Adrenal gland (tissue), 19 donors: ENCODE results near the gene AKR1B1. TPM values are rescaled to one million over a fixed set of nuclear protein-coding genes. Genes with fewer than 3 reads are reported as not detected.
A peak's percentile ranks its signal among the peaks of the same experiment; 100 is the strongest.

ENCODE experiments used
- DNase-seq, 7 donors: peaks; one replicate each; pipeline ENCODE4 v3.0.0-alpha.2; 2019 to 2020
- H3K27ac ChIP-seq, 5 donors: fragments of 200-600 bp; sonication (generic) in 4 of 5; 1 replicate in 3 of 5; 2 replicates in 2 of 5; pipeline versions ENCODE4 v1.5.1 to v1.8.0; 2016 to 2020; ENCODE audit warnings: mild to moderate bottlenecking in 1 of 5
- H3K27me3 ChIP-seq: fragments of 200-600 bp; 2 replicates; pipeline ENCODE4 v1.8.0; 2021
- H3K36me3 ChIP-seq, 2 donors: fragments of 200-600 bp; replicated peaks in 1 of 2; 1 replicate in 1 of 2; 2 replicates in 1 of 2; pipeline versions ENCODE4 v1.5.1 to v1.8.0; 2018 to 2022
- H3K4me1 ChIP-seq, 2 donors: fragments of 200-600 bp; replicated peaks in 1 of 2; 1 replicate in 1 of 2; 2 replicates in 1 of 2; pipeline versions ENCODE4 v1.5.1 to v1.8.0; 2018 to 2021
- H3K4me3 ChIP-seq, 4 donors: fragments of 200-600 bp; sonication (generic) in 3 of 4; one replicate each; pipeline ENCODE4 v1.5.1; 2016 to 2018
- H3K9me3 ChIP-seq, 3 donors: fragments of 200-600 bp; sonication (generic) in 1 of 3; replicated peaks in 1 of 3; 1 replicate in 2 of 3; 2 replicates in 1 of 3; pipeline versions ENCODE4 v1.5.1 to v1.8.0; 2016 to 2021
- POLR2A ChIP-seq, 2 donors: fragments of 450-650 bp; IDR thresholded peaks; one replicate each; pipeline ENCODE4 v1.6.1; 2017; ENCODE audit warnings: antibody characterized with exemption in 2 of 2, mild to moderate bottlenecking in 2 of 2, moderate library complexity in 1 of 2
- WGBS, 4 donors: extraction: QIAGEN DNeasy Blood & Tissue Kit in 2 of 4; methylation state at CpG; one replicate each; pipeline versions ENCODE4 v1.1.5 to v1.1.7; 2013 to 2017; 5-methylcytosine and 5-hydroxymethylcytosine counted together
- intact Hi-C, 2 donors: fragments of 100-400 bp; cut with DNase I; formaldehyde crosslinking; loops; one replicate each; pipeline versions ENCODE4 v1.14.1 to v1.15.0; 2022 to 2023
- long read RNA-seq, 10 donors: library from polyadenylated mRNA in 3 of 10; unstranded in 2 of 10; stranded (forward) in 1 of 10; transcript quantifications; one replicate each; pipeline ENCODE4 v2.0.0 and lab custom pipeline, GENCODE V29; 2021 to 2026
- polyA plus RNA-seq, 3 donors: library from polyadenylated mRNA; stranded (reverse); fragments of 200-250 nt in 2 of 3; fragments of 350-450 nt in 1 of 3; fragmentation: Illumina TruSeq in 1 of 3; extraction: RNeasy Lipid Tissue Mini Kit (QIAGEN cat#74804) in 1 of 3; gene quantifications; one replicate each; pipeline ENCODE4 v1.2.3, GENCODE V29; 2013 to 2014
- total RNA-seq, 9 donors: library from RNA; depleted of rRNA in 4 of 9; stranded (reverse); fragments of >200 nt in 4 of 9; fragments of 120-200 nt in 1 of 9; fragmentation: NEBNext Ultra II Directional in 1 of 9; extraction: Animal tissue kit (Norgen Biotek cat#: 25700) in 1 of 9; gene quantifications; one replicate each; pipeline versions ENCODE4 v1.1.0 to v1.2.4, GENCODE V29; 2013 to 2023
- TF ChIP-seq, protein P1 (sequence below), 6 experiments: fragments of 450-650 bp in 4 of 6; fragments of 200-600 bp in 2 of 6; sonication (generic) in 1 of 6; IDR thresholded peaks; 1 replicate in 5 of 6; 2 replicates in 1 of 6; pipeline versions ENCODE4 v1.5.1 to v1.8.0; 2016 to 2021; ENCODE audit warnings: antibody characterized with exemption in 6 of 6, mild to moderate bottlenecking in 2 of 6, moderate library complexity in 1 of 6
- donor health status: healthy with polysubstance abuse.
- donor health status: Bipolar disorder and iron deficiency.
- donor health status: DM: yes; HTN: yes; CAD: no.
- donor health status: DM: no; HTN: no; CAD: no.
- donor health status: DM: no; HTN: no; CAD: no.
- donor health status: DM: yes; HTN: yes; CAD: no.

Gene AKR1B1
- total RNA-seq (1,000 to 10,000 TPM in 8 of 9 donors, 100 to 1,000 TPM in 1; 270 to 4,669 (median 4,051) TPM), polyA plus RNA-seq (1,000 to 10,000 TPM; 1,140 to 3,530 (median 1,408) TPM)
- long read RNA-seq, donor 1, transcript AKR1B1-205 (9 exons, 1,930 nt), result minor isoform, 12 of 583 reads
- long read RNA-seq, donor 1, transcript AKR1B1-204 (2 exons, 598 nt), result minor isoform, 7 of 583 reads
- long read RNA-seq, donor 1, transcript AKR1B1-201 (10 exons, 1,409 nt), result major isoform, 415 of 583 reads
- long read RNA-seq, donor 1, partial matches to known transcripts, result 123 of 583 reads
- long read RNA-seq, donor 1, other reads (novel, unspliced or antisense), result 22 of 583 reads
- long read RNA-seq, donor 2, transcript AKR1B1-201 (10 exons, 1,409 nt), result major isoform, 116 of 146 reads
- long read RNA-seq, donor 2, partial matches to known transcripts, result 27 of 146 reads
- long read RNA-seq, donor 2, other reads (novel, unspliced or antisense), result 0 of 146 reads
- long read RNA-seq, donor 3, transcript AKR1B1-201 (10 exons, 1,409 nt), result major isoform, 262 of 365 reads
- long read RNA-seq, donor 3, transcript AKR1B1-204 (2 exons, 598 nt), result minor isoform, 6 of 365 reads
- long read RNA-seq, donor 3, partial matches to known transcripts, result 82 of 365 reads
- long read RNA-seq, donor 3, other reads (novel, unspliced or antisense), result 10 of 365 reads
- long read RNA-seq, donor 4, transcript AKR1B1-205 (9 exons, 1,930 nt), result minor isoform, 46 of 8,441 reads
- long read RNA-seq, donor 4, transcript AKR1B1-201 (10 exons, 1,409 nt), result major isoform, 8,042 of 8,441 reads
- long read RNA-seq, donor 4, partial matches to known transcripts, result 231 of 8,441 reads
- long read RNA-seq, donor 4, other reads (novel, unspliced or antisense), result 122 of 8,441 reads
- long read RNA-seq, donor 5, transcript AKR1B1-201 (10 exons, 1,409 nt), result major isoform, 6,211 of 6,744 reads
- long read RNA-seq, donor 5, transcript AKR1B1-205 (9 exons, 1,930 nt), result minor isoform, 72 of 6,744 reads
- long read RNA-seq, donor 5, partial matches to known transcripts, result 342 of 6,744 reads
- long read RNA-seq, donor 5, other reads (novel, unspliced or antisense), result 116 of 6,744 reads
- long read RNA-seq, donor 6, transcript AKR1B1-201 (10 exons, 1,409 nt), result major isoform, 4,518 of 4,778 reads
- long read RNA-seq, donor 6, transcript AKR1B1-205 (9 exons, 1,930 nt), result minor isoform, 42 of 4,778 reads
- long read RNA-seq, donor 6, partial matches to known transcripts, result 155 of 4,778 reads
- long read RNA-seq, donor 6, other reads (novel, unspliced or antisense), result 63 of 4,778 reads
- long read RNA-seq, donor 7, transcript AKR1B1-201 (10 exons, 1,409 nt), result major isoform, 97 of 119 reads
- long read RNA-seq, donor 7, partial matches to known transcripts, result 19 of 119 reads
- long read RNA-seq, donor 7, other reads (novel, unspliced or antisense), result 0 of 119 reads
- long read RNA-seq, donor 8, transcript AKR1B1-201 (10 exons, 1,409 nt), result major isoform, 239 of 292 reads
- long read RNA-seq, donor 8, partial matches to known transcripts, result 43 of 292 reads
- long read RNA-seq, donor 8, other reads (novel, unspliced or antisense), result 5 of 292 reads
- long read RNA-seq, donor 9, transcript AKR1B1-201 (10 exons, 1,409 nt), result major isoform, 140 of 166 reads
- long read RNA-seq, donor 9, partial matches to known transcripts, result 24 of 166 reads
- long read RNA-seq, donor 9, other reads (novel, unspliced or antisense), result 0 of 166 reads
- long read RNA-seq, donor 10, transcript AKR1B1-201 (10 exons, 1,409 nt), result major isoform, 83 of 86 reads
- long read RNA-seq, donor 10, partial matches to known transcripts, result 0 of 86 reads
- long read RNA-seq, donor 10, other reads (novel, unspliced or antisense), result 0 of 86 reads

DNA sequence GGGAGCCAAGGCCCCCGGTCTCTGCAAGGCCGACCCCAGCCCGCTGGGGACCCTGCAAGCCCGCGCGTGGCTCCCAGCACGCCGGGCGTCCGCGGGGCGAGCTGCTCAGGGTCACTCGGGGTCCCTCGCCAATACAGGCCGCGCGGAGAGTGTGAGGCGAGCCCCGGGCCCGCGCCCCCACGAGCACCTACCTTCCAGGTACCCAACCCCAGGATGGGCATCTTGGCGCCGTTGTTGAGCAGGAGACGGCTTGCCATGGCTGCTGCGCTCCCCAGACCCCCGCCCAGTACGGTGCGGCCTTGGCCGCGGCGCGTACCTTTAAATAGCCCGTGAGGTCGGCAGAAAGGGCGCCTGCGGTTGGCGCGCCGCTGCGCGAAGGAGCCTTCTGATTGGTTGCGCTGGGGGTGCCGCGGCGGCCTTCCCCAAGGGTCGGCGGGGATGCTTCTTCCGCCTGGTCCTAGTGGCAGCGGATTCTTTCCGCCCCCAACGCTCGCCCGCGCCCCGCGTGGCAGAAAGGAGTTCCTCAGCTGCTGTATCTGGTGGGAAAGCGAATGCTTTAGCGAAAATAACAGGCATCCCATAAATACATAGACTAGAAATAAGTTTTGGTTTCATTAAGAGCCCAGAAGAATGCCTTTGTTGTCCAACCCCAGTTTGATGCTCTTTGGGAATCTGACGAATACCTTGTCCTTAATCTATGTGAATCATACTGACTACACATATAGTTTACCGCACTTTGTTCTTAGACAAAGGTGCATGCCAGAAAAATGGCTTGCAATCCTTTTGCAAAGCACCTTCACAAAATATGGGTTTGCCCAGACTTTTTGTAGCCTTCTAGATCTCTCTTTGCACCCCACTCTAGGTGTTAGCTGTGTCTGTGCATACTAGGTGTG is at the start of gene AKR1B1:
TSS of gene AKR1B1 (minus strand) at position 295 of the 893 bp plus-strand sequence. CDS start at position 257, 38 bp downstream.
- Histone ChIP-seq H3K27me3 (no peaks in the 10 kb centered on the region), H3K27ac (peak within 1 kb of the TSS; percentile 64 to 96 (median 92)), H3K9me3 (peaks cover 0 to 1% (median 0%) of the 10 kb centered on the region in 3 donors), H3K4me1 (peaks cover 32 to 45% of the 10 kb centered on the region in 2 donors), H3K36me3 (peaks cover 0 to 22% of the 10 kb centered on the region in 2 donors), H3K4me3 (peak within 1 kb of the TSS; percentile 2 to 97 (median 40))
- peak; percentile 93 to 97 (median 95) for DNase-seq
- TF ChIP-seq, protein P1, sequence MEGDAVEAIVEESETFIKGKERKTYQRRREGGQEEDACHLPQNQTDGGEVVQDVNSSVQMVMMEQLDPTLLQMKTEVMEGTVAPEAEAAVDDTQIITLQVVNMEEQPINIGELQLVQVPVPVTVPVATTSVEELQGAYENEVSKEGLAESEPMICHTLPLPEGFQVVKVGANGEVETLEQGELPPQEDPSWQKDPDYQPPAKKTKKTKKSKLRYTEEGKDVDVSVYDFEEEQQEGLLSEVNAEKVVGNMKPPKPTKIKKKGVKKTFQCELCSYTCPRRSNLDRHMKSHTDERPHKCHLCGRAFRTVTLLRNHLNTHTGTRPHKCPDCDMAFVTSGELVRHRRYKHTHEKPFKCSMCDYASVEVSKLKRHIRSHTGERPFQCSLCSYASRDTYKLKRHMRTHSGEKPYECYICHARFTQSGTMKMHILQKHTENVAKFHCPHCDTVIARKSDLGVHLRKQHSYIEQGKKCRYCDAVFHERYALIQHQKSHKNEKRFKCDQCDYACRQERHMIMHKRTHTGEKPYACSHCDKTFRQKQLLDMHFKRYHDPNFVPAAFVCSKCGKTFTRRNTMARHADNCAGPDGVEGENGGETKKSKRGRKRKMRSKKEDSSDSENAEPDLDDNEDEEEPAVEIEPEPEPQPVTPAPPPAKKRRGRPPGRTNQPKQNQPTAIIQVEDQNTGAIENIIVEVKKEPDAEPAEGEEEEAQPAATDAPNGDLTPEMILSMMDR (IDR thresholded peaks at IDR 0.05), result peak; percentile 48 to 77 (median 55)
- TF ChIP-seq POLR2A (IDR thresholded peaks at IDR 0.05), result peak; percentile 93 to 94
- intact Hi-C loops, result no loop called here
- 1 to 7% (median 2%) methylated on average over 6 to 61 of the region's 61 CpGs for WGBS, 4 donors

DNA sequence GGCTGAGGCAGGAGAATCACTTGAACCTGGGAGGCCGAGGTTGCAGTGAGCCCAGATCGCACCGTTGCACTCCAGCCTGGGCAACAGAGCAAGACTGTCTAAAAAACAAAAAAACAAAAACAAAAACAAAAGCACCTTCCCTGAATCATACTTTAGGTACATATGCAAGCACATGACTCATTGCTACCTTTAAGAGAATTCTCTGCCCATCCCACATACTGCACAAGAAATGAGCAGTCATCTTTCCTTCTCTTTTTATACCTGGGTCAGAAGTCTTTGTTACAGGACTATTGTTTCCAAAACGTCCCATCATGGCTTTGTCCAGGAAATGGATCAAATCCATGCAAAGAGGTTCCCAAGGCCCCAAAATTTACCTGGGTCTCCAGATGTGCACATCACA is 47.0 kb upstream of the AKR1B1 start:
- H3K36me3 ChIP-seq, result no peaks in the 10 kb centered on the region
- H3K27ac ChIP-seq, result no peak overlapping the region
- TF ChIP-seq POLR2A (IDR thresholded peaks at IDR 0.05), result no peak
- TF ChIP-seq, protein P1 (IDR thresholded peaks at IDR 0.05), result no peak
- peaks cover 5 to 10% of the 10 kb centered on the region in 2 donors for H3K4me1 ChIP-seq
- DNase-seq, result no peak
- WGBS, 4 donors, result 83 to 92% (median 90%) methylated on average over 4 of the region's 4 CpGs
- intact Hi-C loops, result no loop called here
- H3K9me3 ChIP-seq, result no peaks in the 10 kb centered on the region
- no peaks in the 10 kb centered on the region for H3K27me3 ChIP-seq
- H3K4me3 ChIP-seq, result no peak overlapping the region

DNA sequence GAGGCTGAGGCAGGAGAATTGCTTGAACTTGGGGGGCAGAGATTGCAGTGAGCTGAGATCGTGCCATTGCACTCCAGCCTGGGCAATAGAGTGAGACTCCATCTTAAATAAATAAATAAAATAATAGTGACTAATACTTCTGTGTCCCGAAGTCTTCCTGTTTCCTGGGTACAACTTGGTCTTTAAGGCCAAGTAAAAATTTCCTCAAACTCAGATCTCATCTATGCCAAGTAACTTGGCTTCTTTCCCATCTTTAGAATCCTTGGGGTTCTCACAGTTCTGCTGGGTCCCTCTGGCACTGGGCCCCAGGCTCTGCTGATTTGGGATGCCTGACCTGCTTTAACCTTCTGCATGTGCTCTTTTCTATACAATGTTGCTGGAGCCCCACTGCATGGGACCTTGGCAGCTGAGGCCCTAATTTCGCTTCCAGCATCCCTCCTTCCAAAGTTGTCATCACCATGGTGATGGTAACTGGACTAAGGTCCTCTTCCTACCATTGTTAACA is 45.8 kb upstream of the AKR1B1 start:
- no peak overlapping the region for H3K27ac ChIP-seq
- intact Hi-C loops, result no loop called here
- 63 to 74% (median 66%) methylated on average over 3 of the region's 3 CpGs for WGBS, 4 donors
- peaks cover 5 to 6% of the 10 kb centered on the region in 2 donors for H3K4me1 ChIP-seq
- H3K4me3 ChIP-seq, result no peak overlapping the region
- no peaks in the 10 kb centered on the region for H3K36me3 ChIP-seq
- peak in 1 of 7 donors; percentile 29 for DNase-seq
- no peaks in the 10 kb centered on the region for H3K27me3 ChIP-seq
- no peak for TF ChIP-seq POLR2A (IDR thresholded peaks at IDR 0.05)
- TF ChIP-seq, protein P1 (IDR thresholded peaks at IDR 0.05), result no peak
- no peaks in the 10 kb centered on the region for H3K9me3 ChIP-seq
